Mesothelial cell of epicardium (in vitro differentiated cells): ENCODE measurements around the gene LHX1. TPM values are rescaled to one million over a fixed set of nuclear protein-coding genes. Genes with fewer than 3 reads are reported as not detected.

Source experiments
- DNase-seq, 2 experiments: peaks; one replicate each; pipeline ENCODE4 v3.0.0; 2021; ENCODE audit warnings: low spot score in 2 of 2; ENCODE audit not compliant: unreplicated experiment in 2 of 2
- H3K27ac Mint-ChIP-seq: 2 replicates; pipeline ENCODE4 v1.8.0; 2021; ENCODE audit warnings: mixed read lengths
- H3K27me3 Mint-ChIP-seq: 2 replicates; pipeline ENCODE4 v1.8.0; 2021; ENCODE audit warnings: low read depth, mixed read lengths
- H3K36me3 Mint-ChIP-seq: 2 replicates; pipeline ENCODE4 v1.8.0; 2021; ENCODE audit warnings: mixed read lengths
- H3K4me1 Mint-ChIP-seq: 2 replicates; pipeline ENCODE4 v1.8.0; 2021; ENCODE audit warnings: mixed read lengths
- H3K4me3 Mint-ChIP-seq: 2 replicates; pipeline ENCODE4 v1.8.0; 2021; ENCODE audit warnings: mild to moderate bottlenecking, moderate library complexity, mixed read lengths
- H3K9me3 Mint-ChIP-seq: 2 replicates; pipeline ENCODE4 v1.8.0; 2021; ENCODE audit warnings: mixed read lengths
- CTCF ChIP-seq: fragments of 200-600 bp; sonication (generic); IDR thresholded peaks from one replicate; pipeline ENCODE4 v1.5.0; 2021; ENCODE audit warnings: antibody characterized with exemption; ENCODE audit not compliant: unreplicated experiment
- total RNA-seq: library from RNA; stranded (reverse); gene quantifications from 3 replicates; pipeline ENCODE4 v1.2.1, GENCODE V29; 2021

Gene LHX1
- total RNA-seq, 1 donor from 2014 or later: not detected

GRCh38 chr17:36919407-36919968 lies 17.8 kb upstream of the LHX1 start:
- TF ChIP-seq CTCF: no peak
- peaks cover 64% of the 10 kb centered on the region for H3K4me1 Mint-ChIP-seq
- peak overlapping the region; percentile 80 for H3K27ac Mint-ChIP-seq
- no peak for DNase-seq
- no peaks in the 10 kb centered on the region for H3K9me3 Mint-ChIP-seq
- no peaks in the 10 kb centered on the region for H3K27me3 Mint-ChIP-seq
- H3K4me3 Mint-ChIP-seq: no peak overlapping the region
- no peaks in the 10 kb centered on the region for H3K36me3 Mint-ChIP-seq

GRCh38 chr17:36920032-36921005 lies 17.0 kb upstream of the LHX1 start:
- H3K27ac Mint-ChIP-seq: peak overlapping the region; percentile 80
- no peaks in the 10 kb centered on the region for H3K9me3 Mint-ChIP-seq
- H3K4me3 Mint-ChIP-seq: peak overlapping the region; percentile 33
- H3K27me3 Mint-ChIP-seq: no peaks in the 10 kb centered on the region
- DNase-seq: no peak
- TF ChIP-seq CTCF: no peak
- H3K4me1 Mint-ChIP-seq: peaks cover 67% of the 10 kb centered on the region
- H3K36me3 Mint-ChIP-seq: no peaks in the 10 kb centered on the region

GRCh38 chr17:36921095-36921851 lies 16.0 kb upstream of the LHX1 start:
- Mint-ChIP-seq H3K9me3 (no peaks in the 10 kb centered on the region), H3K36me3 (no peaks in the 10 kb centered on the region), H3K27me3 (no peaks in the 10 kb centered on the region), H3K4me1 (peaks cover 77% of the 10 kb centered on the region), H3K27ac (peak overlapping the region; percentile 80), H3K4me3 (no peak overlapping the region)
- no peak for DNase-seq
- no peak for TF ChIP-seq CTCF

GRCh38 chr17:36922175-36922574 lies 15.1 kb upstream of the LHX1 start:
- H3K27me3 Mint-ChIP-seq: peaks cover 4% of the 10 kb centered on the region
- no peak for TF ChIP-seq CTCF
- no peak for DNase-seq
- H3K4me3 Mint-ChIP-seq: no peak overlapping the region
- H3K36me3 Mint-ChIP-seq: no peaks in the 10 kb centered on the region
- no peaks in the 10 kb centered on the region for H3K9me3 Mint-ChIP-seq
- peaks cover 82% of the 10 kb centered on the region for H3K4me1 Mint-ChIP-seq
- no peak overlapping the region for H3K27ac Mint-ChIP-seq

- no peak for DNase-seq
- Mint-ChIP-seq H3K4me3 (no peak overlapping the region), H3K27ac (peak overlapping the region; percentile 9), H3K27me3 (peaks cover 15% of the 10 kb centered on the region), H3K36me3 (no peaks in the 10 kb centered on the region), H3K9me3 (no peaks in the 10 kb centered on the region), H3K4me1 (peaks cover 82% of the 10 kb centered on the region)
- no peak for TF ChIP-seq CTCF
Observed at GRCh38 chr17:36923814-36924221, 13.5 kb upstream of the LHX1 start.
